Left kidney (tissue), 2 donors: ENCODE data around the gene GVQW3. TPM values are rescaled to one million over a fixed set of nuclear protein-coding genes. Genes with fewer than 3 reads are reported as not detected.

Source experiments
- DNase-seq: peaks from one replicate; pipeline ENCODE4 v3.0.0-alpha.2; 2013
- polyA plus RNA-seq: library from polyadenylated mRNA; unstranded; fragments of 120-200 nt; gene quantifications from one replicate; pipeline ENCODE4 v1.2.1, GENCODE V29; 2013; ENCODE audit not compliant: insufficient read length

Gene GVQW3
- polyA plus RNA-seq, 1 donor, result 20.2 TPM

- peak; percentile 98 for DNase-seq
Observed at GRCh38 chr11:76444384-76445120, 63.4 kb downstream of the GVQW3 start, which contains the start of gene EMSY. Gene EMSY (plus strand): TSS chr11:76445018. CDS start chr11:76446939, 1,921 bp downstream.

- DNase-seq, result peak; percentile 86
Observed at GRCh38 chr11:76445121-76446084, 64.3 kb downstream of the GVQW3 start.

GRCh38 chr11:76448506-76448905 is 67.4 kb downstream of the GVQW3 start:
- DNase-seq, result no peak

- DNase-seq, result no peak
Observed at GRCh38 chr11:76453248-76453647, 72.1 kb downstream of the GVQW3 start.

- peak; percentile 75 for DNase-seq
Observed at GRCh38 chr11:76455331-76455730, 74.2 kb downstream of the GVQW3 start.

- DNase-seq, result no peak
Observed at GRCh38 chr11:76455931-76456330, 74.8 kb downstream of the GVQW3 start.

- peak; percentile 34 for DNase-seq
Observed at GRCh38 chr11:76456571-76456970, 75.4 kb downstream of the GVQW3 start.

Other genes starting within 250 kb of the GVQW3 start
- gene WNT11, start 174.8 kb upstream of the GVQW3 start, polyA plus RNA-seq, result 10.3 TPM
- gene THAP12, start 191 bp upstream of the GVQW3 start, polyA plus RNA-seq, result 96.9 TPM
- 41.1 TPM for gene EMSY, start 63.7 kb downstream of the GVQW3 start, polyA plus RNA-seq